Head of caudate nucleus (tissue), 42 donors: ENCODE data around the gene SLC29A1.

Experiments
- DNase-seq, 42 donors: peaks; one replicate each; pipeline versions ENCODE4 v3.0.0 to v3.0.0-alpha.2; 2020 to 2021; ENCODE audit warnings: mixed read lengths in 7 of 42
- intact Hi-C: fragments of 100-400 bp; cut with DNase I; formaldehyde crosslinking; loops from one replicate; pipeline ENCODE4 v1.15.0; 2022

SLC29A1 gene

GRCh38 chr6:44258921-44259320 lies 35.5 kb downstream of the SLC29A1 start:
- no peak for DNase-seq
- intact Hi-C loops = no loop called here

GRCh38 chr6:44260011-44260410 lies 36.6 kb downstream of the SLC29A1 start:
- intact Hi-C loops = no loop called here
- no peak for DNase-seq

GRCh38 chr6:44260451-44261297 lies 37.3 kb downstream of the SLC29A1 start:
- intact Hi-C loops = no loop called here
- no peak for DNase-seq

- DNase-seq = no peak
- intact Hi-C loops = no loop called here
Observed at GRCh38 chr6:44261581-44261980, 38.2 kb downstream of the SLC29A1 start.

- no peak for DNase-seq
- intact Hi-C loops = no loop called here
Observed at GRCh38 chr6:44262467-44263353, 39.3 kb downstream of the SLC29A1 start.

- no peak for DNase-seq
- intact Hi-C loops = no loop called here
Observed at GRCh38 chr6:44263354-44264100, 40.1 kb downstream of the SLC29A1 start.

- DNase-seq = peak in 9 of 42 donors; percentile 25 to 54 (median 39)
- intact Hi-C loops = loop anchor here (5.0 kb wide), 2 partner anchors 48 to 73 kb away; partner anchors contain the start of gene AARS2
Observed at GRCh38 chr6:44264154-44265006, 41.0 kb downstream of the SLC29A1 start.

- intact Hi-C loops = loop anchor here (5.0 kb wide), 2 partner anchors 47 to 72 kb away; partner anchors contain the start of gene AARS2
- DNase-seq = peak; percentile 84 to 98 (median 94)
Observed at GRCh38 chr6:44265007-44265721, 41.8 kb downstream of the SLC29A1 start, which contains the start of gene NFKBIE. Gene NFKBIE, minus strand, starts transcription at chr6:44265551. Its CDS starts 205 bp downstream, at chr6:44265346.

- intact Hi-C loops = loop anchor here (5.0 kb wide), 2 partner anchors 47 to 72 kb away; partner anchors contain the start of gene AARS2
- DNase-seq = no peak
Observed at GRCh38 chr6:44265722-44266233, 42.4 kb downstream of the SLC29A1 start.

GRCh38 chr6:44266347-44266746 lies 43.0 kb downstream of the SLC29A1 start:
- intact Hi-C loops = loop anchor here (5.0 kb wide), 2 partner anchors 46 to 71 kb away; partner anchors contain the start of gene AARS2

GRCh38 chr6:44267252-44267651 lies 43.9 kb downstream of the SLC29A1 start:
- no peak for DNase-seq
- intact Hi-C loops = loop anchor here (5.0 kb wide), 2 partner anchors 45 to 70 kb away; partner anchors contain the start of gene AARS2

More at GRCh38 chr6:44266347-44266746, 43.0 kb downstream of the SLC29A1 start:
- no peak for DNase-seq

- intact Hi-C loops = loop anchor here (5.0 kb wide), 2 partner anchors 44 to 69 kb away; partner anchors contain the start of gene AARS2
- peak in 40 of 42 donors; percentile 35 to 85 (median 68) for DNase-seq
Observed at GRCh38 chr6:44268095-44268628, 44.8 kb downstream of the SLC29A1 start.

GRCh38 chr6:44269178-44269920 lies 46.0 kb downstream of the SLC29A1 start:
- intact Hi-C loops = loop anchor here (5.0 kb wide), 2 partner anchors 43 to 68 kb away; partner anchors contain the start of gene AARS2
- DNase-seq = no peak

GRCh38 chr6:44269921-44270525 lies 46.6 kb downstream of the SLC29A1 start, which contains the start of gene TMEM151B:
Gene TMEM151B, plus strand, starts transcription at chr6:44270450. Its CDS starts 293 bp downstream, at chr6:44270743.
- peak in 33 of 42 donors; percentile 29 to 81 (median 58) for DNase-seq
- intact Hi-C loops = loop anchor here (5.0 kb wide), 2 partner anchors 42 to 67 kb away; partner anchors contain the start of gene AARS2
